ENCODE results near the gene SFT2D2. TPM values are rescaled to one million over a fixed set of nuclear protein-coding genes. Genes with fewer than 3 reads are reported as not detected.

Gene SFT2D2
- total RNA-seq, 1 experiment from 2014 or later = 11.1 TPM

DNA sequence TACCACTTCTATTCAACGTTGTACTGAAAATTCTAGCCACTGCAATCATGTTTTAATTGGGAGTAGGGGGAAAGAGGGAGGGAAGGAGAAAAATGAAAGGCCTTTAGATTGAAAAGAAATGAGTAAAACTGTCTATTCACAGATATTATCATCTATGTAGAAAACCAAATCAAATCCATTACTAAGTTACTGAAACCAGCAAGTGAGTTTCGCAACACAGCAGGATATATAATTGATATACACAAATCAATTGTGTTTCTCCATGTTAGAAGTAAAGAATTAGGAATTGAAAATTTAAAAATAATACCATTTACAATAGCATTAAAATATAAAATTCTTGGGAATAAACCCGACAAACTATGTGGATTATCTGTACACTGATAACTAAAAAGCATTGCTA, 19.2 kb downstream of the SFT2D2 start:
- H3K36me3 ChIP-seq = peaks cover 54% of the 10 kb centered on the region
- DNase-seq = no peak
- H3K27me3 ChIP-seq = no peaks in the 10 kb centered on the region
- H3K9me3 ChIP-seq = no peaks in the 10 kb centered on the region
- no peak overlapping the region for H3K4me3 ChIP-seq

- H3K9me3 ChIP-seq = no peaks in the 10 kb centered on the region
- H3K36me3 ChIP-seq = peaks cover 54% of the 10 kb centered on the region
- no peaks in the 10 kb centered on the region for H3K27me3 ChIP-seq
- no peak overlapping the region for H3K4me3 ChIP-seq
- DNase-seq = no peak
Observed at GRCh38 chr1:168246506-168246905, 20.7 kb downstream of the SFT2D2 start.

GRCh38 chr1:168252204-168252733, 26.5 kb downstream of the SFT2D2 start:
- no peaks in the 10 kb centered on the region for H3K27me3 ChIP-seq
- DNase-seq = no peak
- peaks cover 15% of the 10 kb centered on the region for H3K9me3 ChIP-seq
- peaks cover 44% of the 10 kb centered on the region for H3K36me3 ChIP-seq
- H3K4me3 ChIP-seq = no peak overlapping the region

- no peak for DNase-seq
- peaks cover 15% of the 10 kb centered on the region for H3K9me3 ChIP-seq
- no peaks in the 10 kb centered on the region for H3K27me3 ChIP-seq
- no peak overlapping the region for H3K4me3 ChIP-seq
- H3K36me3 ChIP-seq = peaks cover 23% of the 10 kb centered on the region
Observed at GRCh38 chr1:168256164-168256563, 30.4 kb downstream of the SFT2D2 start.

DNA sequence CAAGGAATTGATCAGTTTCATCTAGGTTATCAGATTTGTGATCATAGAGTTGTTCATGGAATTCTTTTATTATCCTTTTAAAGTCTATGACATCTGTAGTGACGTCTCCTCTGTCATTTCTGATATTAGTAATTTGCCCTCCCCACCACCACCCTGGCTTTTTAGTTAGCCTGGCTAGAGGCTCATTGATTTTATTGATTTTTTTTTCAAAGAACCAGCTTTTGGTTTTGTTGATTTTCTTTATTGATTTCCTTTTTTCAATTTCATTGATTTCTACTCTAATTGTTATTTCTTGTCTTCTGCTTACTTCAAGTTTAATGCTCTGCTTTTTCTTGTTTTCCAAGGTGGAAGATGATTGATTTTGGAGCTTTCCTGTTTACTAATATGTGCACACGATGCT, 31.6 kb downstream of the SFT2D2 start:
- peaks cover 18% of the 10 kb centered on the region for H3K36me3 ChIP-seq
- no peak for DNase-seq
- H3K4me3 ChIP-seq = no peak overlapping the region
- H3K9me3 ChIP-seq = peaks cover 15% of the 10 kb centered on the region
- no peaks in the 10 kb centered on the region for H3K27me3 ChIP-seq

DNA sequence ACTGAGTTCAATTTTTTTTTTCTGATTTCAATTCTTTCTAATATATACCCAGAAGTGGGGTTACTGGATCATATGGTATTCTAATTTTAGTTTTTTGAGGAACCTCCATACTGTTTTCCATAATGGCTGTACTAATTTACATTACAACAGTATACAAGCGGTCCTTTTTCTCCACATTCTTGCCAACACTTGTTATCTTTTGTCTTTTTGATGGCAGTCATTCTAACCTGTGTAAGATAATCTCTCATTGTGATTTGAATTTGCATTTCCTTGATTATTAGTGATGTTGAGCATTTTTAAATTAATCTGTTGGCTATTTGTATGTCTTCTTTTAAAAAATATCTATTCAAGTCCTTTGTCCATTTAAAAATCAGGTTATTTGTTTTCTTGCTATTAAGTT, 33.8 kb downstream of the SFT2D2 start:
- no peak for DNase-seq
- H3K9me3 ChIP-seq = peaks cover 15% of the 10 kb centered on the region
- peaks cover 14% of the 10 kb centered on the region for H3K36me3 ChIP-seq
- no peak overlapping the region for H3K4me3 ChIP-seq
- H3K27me3 ChIP-seq = no peaks in the 10 kb centered on the region

DNA sequence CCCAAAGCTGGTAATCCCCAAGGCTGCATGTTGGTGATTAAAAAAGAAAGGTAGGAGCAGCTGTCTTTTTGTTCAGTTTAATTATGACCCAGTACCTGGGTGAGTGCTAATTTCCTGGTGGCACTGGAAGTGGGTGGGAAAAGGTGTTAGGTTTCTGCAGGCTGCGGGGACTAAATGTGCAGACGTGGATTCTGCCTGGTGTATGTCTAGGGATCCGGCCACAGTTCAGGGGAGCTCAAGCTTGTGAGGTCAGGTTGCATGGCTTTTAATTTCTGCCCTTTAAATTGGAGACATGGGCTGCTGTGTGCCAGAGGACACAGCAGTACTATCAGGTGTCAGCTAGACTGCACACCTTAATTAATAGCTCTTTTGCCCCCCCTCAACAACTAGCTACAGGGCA, 34.6 kb downstream of the SFT2D2 start:
- DNase-seq = no peak
- Histone ChIP-seq H3K9me3 (peaks cover 12% of the 10 kb centered on the region), H3K4me3 (no peak overlapping the region), H3K27me3 (no peaks in the 10 kb centered on the region), H3K36me3 (peaks cover 12% of the 10 kb centered on the region)

GRCh38 chr1:168261390-168261789, 35.6 kb downstream of the SFT2D2 start:
- Histone ChIP-seq H3K4me3 (no peak overlapping the region), H3K27me3 (no peaks in the 10 kb centered on the region), H3K9me3 (peaks cover 2% of the 10 kb centered on the region; the same call in 1 of the 2 replicates), H3K36me3 (peaks cover 7% of the 10 kb centered on the region)
- DNase-seq = no peak

GRCh38 chr1:168263130-168263529, 37.3 kb downstream of the SFT2D2 start:
- no peak for DNase-seq

GRCh38 chr1:168264296-168264695, 38.5 kb downstream of the SFT2D2 start:
- H3K9me3 ChIP-seq = no peaks in the 10 kb centered on the region
- no peak overlapping the region for H3K4me3 ChIP-seq
- no peaks in the 10 kb centered on the region for H3K27me3 ChIP-seq
- peaks cover 3% of the 10 kb centered on the region for H3K36me3 ChIP-seq
- DNase-seq = no peak

More at GRCh38 chr1:168263130-168263529, 37.3 kb downstream of the SFT2D2 start:
- H3K9me3 ChIP-seq = no peaks in the 10 kb centered on the region
- H3K36me3 ChIP-seq = peaks cover 3% of the 10 kb centered on the region
- H3K27me3 ChIP-seq = no peaks in the 10 kb centered on the region
- H3K4me3 ChIP-seq = no peak overlapping the region

DNA sequence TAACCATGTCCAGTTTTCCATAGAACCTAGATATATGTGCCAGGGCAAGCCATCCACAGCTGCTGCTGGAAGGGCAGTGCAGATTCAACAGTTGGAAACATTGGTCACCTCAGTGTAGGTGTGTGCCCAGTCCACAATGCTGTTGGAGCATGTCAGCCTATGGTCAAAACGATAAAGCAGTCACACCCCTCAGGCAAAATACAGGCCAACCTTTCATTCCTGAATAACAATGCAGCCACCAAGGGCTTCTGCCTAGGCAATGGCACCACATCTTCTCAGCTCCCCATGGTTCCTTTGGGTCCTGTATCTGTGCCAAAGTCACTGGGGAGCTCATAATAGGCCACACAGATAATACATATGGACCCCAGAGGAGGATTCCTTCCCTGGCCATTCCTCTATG, 39.8 kb downstream of the SFT2D2 start:
- no peaks in the 10 kb centered on the region for H3K9me3 ChIP-seq
- H3K4me3 ChIP-seq = no peak overlapping the region
- H3K27me3 ChIP-seq = no peaks in the 10 kb centered on the region
- DNase-seq = no peak
- H3K36me3 ChIP-seq = peaks cover 3% of the 10 kb centered on the region

DNA sequence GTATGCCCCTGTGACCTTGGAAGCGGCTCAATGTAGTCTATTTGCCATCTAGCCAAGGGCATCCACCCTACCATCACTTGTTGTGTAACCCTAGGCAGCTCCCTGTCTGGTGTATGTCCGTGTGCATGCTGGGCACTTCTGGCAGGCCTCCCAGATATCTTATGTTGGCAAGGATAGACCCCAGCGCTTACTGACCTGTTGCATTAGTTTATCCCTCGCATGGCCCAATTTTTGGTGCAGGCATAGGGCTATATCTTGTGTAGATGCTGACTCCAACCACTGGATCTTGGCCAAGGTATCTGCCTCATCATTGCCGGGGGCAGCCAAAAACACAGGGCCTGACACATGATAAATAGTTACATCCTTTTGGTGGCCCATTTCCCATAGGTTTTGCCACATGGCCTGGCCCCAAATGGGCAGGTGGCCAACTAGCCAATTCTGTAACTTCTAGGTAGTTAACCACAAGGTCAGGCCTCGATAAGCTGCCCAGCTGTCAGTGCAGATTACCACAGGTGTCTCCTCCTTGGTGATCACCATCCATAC, 40.9 kb downstream of the SFT2D2 start:
- DNase-seq = peak; percentile 78
- H3K27me3 ChIP-seq = no peaks in the 10 kb centered on the region
- peaks cover 3% of the 10 kb centered on the region for H3K36me3 ChIP-seq
- no peaks in the 10 kb centered on the region for H3K9me3 ChIP-seq
- H3K4me3 ChIP-seq = no peak overlapping the region

DNA sequence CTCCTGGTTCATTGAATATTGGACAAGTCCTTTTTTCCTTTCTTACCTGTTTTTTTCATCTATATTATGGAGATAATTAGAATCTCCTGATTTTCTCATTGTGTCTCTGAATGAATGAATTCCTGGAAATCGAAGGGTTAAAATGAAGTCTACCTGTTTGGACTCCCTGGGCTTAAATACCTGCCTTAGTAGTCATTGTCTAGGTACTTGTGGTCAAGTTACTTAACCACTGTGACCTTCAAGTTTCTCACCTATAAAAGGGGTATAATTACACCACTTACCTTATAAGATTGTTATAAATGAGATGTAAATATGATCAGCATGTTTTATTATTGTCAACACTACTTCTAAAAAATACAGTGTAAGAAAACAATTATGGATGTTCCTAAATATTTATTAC, 45.8 kb downstream of the SFT2D2 start:
- no peaks in the 10 kb centered on the region for H3K9me3 ChIP-seq
- DNase-seq = no peak
- no peaks in the 10 kb centered on the region for H3K27me3 ChIP-seq
- no peak overlapping the region for H3K4me3 ChIP-seq
- no peaks in the 10 kb centered on the region for H3K36me3 ChIP-seq

DNA sequence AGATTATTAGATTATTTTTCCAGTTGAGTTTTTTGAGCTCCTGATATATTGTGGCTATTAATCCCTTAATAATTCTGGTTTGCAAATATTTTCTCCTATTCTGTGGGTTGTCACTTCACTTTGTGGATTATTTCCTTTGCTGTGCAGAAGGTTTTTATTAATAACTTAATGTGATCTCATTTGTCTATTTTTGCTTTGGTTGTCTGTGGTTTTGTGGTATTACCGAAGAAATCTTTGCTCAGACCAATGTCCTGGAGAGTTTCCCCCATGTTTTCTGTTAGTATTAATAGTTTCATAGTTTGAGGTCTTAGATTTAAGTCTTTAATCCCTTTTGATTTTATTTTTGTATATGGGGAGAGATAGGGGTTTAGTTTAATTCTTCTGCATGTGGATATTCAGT, 47.8 kb downstream of the SFT2D2 start:
- DNase-seq = no peak
- H3K9me3 ChIP-seq = peaks cover 3% of the 10 kb centered on the region; the same call in 1 of the 2 replicates
- H3K4me3 ChIP-seq = no peak overlapping the region
- H3K27me3 ChIP-seq = no peaks in the 10 kb centered on the region
- no peaks in the 10 kb centered on the region for H3K36me3 ChIP-seq

DNA sequence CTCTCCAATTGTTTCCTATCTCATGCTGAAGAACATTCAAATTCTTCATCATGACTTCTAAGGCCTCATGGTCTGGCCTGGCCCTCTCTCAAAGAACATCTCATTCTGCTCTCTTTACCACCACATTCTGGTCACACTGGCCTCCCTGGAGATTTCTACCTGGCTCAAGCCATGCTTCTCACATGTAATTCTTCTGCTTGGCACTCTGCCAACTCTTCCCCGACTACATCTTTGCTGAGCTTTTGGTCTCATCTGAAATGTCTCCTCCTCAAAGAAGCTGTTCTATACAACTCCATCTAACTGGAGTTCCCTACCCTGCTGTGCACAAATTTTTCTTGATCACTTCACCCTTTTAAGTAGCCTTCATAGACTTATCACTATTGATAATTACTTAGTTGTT, 53.4 kb downstream of the SFT2D2 start:
- no peak for DNase-seq
- H3K9me3 ChIP-seq = peaks cover 3% of the 10 kb centered on the region; the same call in 1 of the 2 replicates
- H3K4me3 ChIP-seq = no peak overlapping the region
- no peaks in the 10 kb centered on the region for H3K36me3 ChIP-seq
- H3K27me3 ChIP-seq = no peaks in the 10 kb centered on the region

DNA sequence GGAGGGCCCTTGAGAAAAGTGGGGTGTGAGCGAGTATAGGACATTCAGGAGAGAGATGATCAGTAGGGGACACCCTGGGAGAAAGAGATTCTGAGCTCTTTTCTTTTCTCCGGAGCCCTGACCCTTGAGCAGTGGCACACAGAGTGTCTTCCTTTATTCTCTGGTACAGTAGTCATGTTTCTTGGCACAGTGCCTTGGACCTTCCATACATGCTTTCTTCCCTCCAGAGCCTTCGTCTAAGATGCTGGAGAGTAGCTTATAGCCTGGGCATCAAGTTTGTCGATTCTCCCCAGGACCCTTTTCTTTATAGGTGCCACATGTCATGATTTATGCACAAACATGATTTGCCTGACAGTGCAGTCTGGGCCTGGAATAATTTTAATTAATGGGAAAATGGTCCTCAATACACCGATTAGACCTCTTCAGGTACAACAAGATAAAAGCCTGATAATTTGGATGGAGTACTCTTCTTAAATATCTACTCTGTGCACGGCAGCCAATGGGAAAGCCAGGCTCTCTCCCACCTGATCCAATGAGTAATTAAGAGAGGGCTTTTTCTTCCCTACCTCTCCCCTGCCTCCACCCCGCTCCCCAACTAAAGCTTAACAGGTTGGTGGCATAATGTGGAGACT, 54.6 kb downstream of the SFT2D2 start, which contains the start of gene TBX19:
TBX19 (plus strand) TSS at position 582 of the 632 bp plus-strand sequence. CDS start 214 bp downstream, outside the sequence.
- peaks cover 3% of the 10 kb centered on the region; the same call in 1 of the 2 replicates for H3K9me3 ChIP-seq
- no peak for DNase-seq
- H3K4me3 ChIP-seq = no peak within 1 kb of the TSS
- H3K36me3 ChIP-seq = no peaks in the 10 kb centered on the region
- H3K27me3 ChIP-seq = no peaks in the 10 kb centered on the region

- H3K36me3 ChIP-seq = no peaks in the 10 kb centered on the region
- no peak overlapping the region for H3K4me3 ChIP-seq
- no peaks in the 10 kb centered on the region for H3K27me3 ChIP-seq
- peaks cover 2% of the 10 kb centered on the region; the same call in 1 of the 2 replicates for H3K9me3 ChIP-seq
- no peak for DNase-seq
Observed at GRCh38 chr1:168281603-168282325, 56.0 kb downstream of the SFT2D2 start.

All from MG63 (cell line).